ENCODE data around the gene SLU7.

Gene SLU7

GRCh38 chr5:160367261-160367660 is 51.6 kb downstream of the SLU7 start:
- FAIRE-seq = no peak
- DNase-seq (ENCODE audit: low spot score) = no peak

- DNase-seq (ENCODE audit: low spot score) (no peak), FAIRE-seq (no peak)
Observed at GRCh38 chr5:160366230-160366629, 52.7 kb downstream of the SLU7 start.

DNA sequence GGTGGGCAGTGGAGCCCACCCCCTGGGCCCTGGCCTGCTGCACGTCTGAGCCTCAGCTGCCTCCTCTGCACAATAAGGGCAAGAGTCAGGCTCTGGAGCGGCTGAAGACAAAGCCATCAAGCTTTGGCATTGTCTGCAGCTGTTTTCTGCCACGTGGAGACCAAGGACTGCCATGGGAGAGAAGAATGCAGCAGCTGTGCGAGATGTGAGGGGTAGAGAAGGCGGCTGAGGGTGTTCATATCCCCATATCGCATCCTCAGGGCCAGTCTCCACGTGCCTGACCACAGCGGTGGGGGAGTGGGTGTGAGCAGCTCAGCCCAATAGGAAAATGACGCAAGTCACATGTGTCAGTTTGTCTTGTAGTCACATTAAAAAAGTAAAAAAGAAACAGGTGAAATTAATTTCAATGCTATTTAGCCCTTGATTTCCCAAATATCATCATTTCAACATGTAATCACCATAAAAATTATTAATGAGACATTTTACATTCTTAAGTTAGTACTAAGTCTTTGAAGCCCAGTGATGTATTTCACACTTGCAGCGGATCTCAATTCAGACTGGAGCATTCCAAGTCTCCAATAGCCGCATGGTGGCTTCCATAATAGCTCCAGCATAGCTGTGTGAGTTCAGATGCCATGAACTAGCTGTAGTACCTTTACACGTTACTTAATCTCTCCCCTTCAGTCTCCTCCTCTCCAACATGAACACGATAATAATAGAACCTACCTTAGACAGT is 55.1 kb downstream of the SLU7 start:
- no peak for FAIRE-seq

DNA sequence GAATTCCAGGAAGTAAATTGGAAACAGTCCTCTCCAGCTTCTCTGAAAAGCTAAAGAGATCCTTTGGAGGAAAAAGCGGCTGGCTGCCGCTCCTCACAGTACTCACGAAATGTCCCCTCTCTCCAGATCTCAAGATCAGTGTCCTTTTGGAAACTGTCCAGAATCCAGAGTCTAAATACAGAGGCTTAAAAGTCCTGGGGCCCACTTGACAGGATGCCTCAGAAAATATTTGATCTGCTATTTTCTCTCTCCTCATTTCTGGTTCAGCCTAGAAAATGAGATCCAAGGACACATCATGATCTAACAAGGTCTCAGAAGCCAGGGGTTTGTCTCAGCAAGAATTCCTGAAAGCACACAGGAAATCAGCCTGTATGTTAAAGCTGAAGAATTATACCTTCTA is 55.7 kb downstream of the SLU7 start:
- FAIRE-seq = no peak
- DNase-seq (ENCODE audit: low spot score) = no peak

More for the DNA sequence above, 55.1 kb downstream of the SLU7 start:
- no peak for DNase-seq (ENCODE audit: low spot score)

DNA sequence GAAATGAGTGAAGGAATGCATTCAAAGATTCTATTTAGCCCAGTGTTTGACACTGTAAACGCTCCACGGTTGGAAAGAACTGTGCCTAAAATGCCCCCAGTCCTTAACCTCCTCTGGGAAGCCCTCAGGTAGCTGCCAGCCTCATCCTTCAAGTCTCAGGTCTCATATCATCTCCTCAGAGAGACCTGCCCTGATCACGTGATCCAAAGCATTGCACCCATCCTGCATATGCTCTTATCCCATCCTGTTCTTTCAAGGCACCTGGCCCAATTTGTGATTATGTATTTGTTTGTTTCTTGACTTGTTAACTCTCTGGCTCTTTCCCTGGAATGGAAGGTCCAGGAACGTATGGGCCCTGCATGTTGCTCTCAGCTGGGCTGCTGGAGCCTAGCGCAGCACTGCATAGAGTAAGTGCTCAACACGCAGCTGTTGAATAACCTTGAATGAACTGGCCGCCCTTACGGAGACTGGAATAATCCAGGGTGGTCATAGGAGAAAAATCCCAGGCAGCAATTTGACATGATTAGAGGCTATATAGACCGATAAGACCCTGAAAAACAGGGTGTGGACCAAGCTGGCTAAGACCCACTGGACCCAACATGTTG is 57.2 kb downstream of the SLU7 start:
- DNase-seq (ENCODE audit: low spot score) (no peak), FAIRE-seq (no peak)

GRCh38 chr5:160360310-160360709 is 58.6 kb downstream of the SLU7 start:
- DNase-seq (ENCODE audit: low spot score) (no peak), FAIRE-seq (no peak)

- FAIRE-seq = no peak
- no peak for DNase-seq (ENCODE audit: low spot score)
Observed at GRCh38 chr5:160359816-160360215, 59.1 kb downstream of the SLU7 start.

- FAIRE-seq (no peak), DNase-seq (ENCODE audit: low spot score) (no peak)
Observed at GRCh38 chr5:160359242-160359641, 59.6 kb downstream of the SLU7 start.

- FAIRE-seq (no peak), DNase-seq (ENCODE audit: low spot score) (no peak)
Observed at GRCh38 chr5:160357861-160358411, 60.9 kb downstream of the SLU7 start.

DNA sequence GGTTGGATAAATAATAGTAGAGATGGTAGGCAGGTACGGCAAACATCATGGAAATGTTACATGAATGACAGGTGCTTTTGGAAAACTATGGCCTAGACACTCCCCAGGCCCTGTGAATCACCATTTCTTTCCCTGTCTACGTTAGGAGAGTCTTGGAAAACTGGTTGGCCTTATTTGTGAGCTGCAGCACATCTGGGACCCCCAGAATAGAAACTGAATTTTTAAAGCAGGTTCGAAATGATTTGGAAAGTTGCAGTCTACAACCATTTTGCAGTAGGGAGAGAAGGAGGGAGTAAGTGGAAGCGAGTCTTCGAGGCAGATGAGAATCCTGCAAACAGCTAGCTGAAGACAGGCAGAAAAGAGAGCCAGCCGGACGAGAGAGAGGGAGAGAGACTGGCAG is 61.5 kb downstream of the SLU7 start:
- FAIRE-seq (no peak), DNase-seq (ENCODE audit: low spot score) (no peak)

- DNase-seq (ENCODE audit: low spot score) (no peak), FAIRE-seq (no peak)
Observed at GRCh38 chr5:160356550-160357347, 62.1 kb downstream of the SLU7 start.

DNA sequence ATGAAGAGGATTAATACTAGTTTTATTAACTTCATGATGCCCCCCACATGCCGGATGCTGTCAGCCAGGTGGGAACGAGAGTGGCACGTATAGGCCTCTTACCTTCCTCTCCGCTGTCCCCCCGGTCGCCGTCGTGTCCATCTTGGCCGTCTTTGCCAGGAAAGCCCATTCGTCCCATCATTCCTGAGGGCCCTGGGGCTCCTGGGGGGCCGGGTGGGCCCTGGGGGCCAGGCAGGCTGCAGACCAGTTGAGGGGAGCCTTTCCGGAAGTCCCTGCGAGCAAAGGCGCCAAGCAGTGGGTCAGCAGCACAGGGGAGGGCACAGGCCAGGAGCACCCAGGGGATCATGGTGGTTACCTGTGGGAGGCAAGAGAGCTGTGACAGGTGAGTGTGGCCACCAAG is 64.2 kb downstream of the SLU7 start:
- no peak for DNase-seq (ENCODE audit: low spot score)
- FAIRE-seq = no peak

DNA sequence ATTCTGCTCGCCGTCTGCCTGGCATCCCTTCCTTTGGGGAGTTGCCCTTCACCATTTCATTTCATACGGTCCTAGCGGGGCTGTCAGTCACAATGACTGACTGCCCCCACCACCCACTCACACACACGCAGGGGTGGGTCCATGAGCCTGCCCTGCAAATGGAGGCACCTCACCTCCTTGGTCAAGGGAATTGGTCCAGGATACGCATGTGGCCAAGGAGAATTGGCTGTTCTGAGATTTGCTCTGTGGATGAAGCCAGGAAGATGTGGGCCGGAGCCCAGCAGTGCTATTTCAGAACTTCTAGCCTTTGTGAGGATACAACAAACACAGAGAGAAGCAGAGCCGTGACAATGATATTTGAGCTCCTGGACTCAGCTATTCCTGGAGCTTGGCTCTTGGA is 65.5 kb downstream of the SLU7 start:
- FAIRE-seq = no peak
- DNase-seq (ENCODE audit: low spot score) = no peak

- no peak for DNase-seq (ENCODE audit: low spot score)
- no peak for FAIRE-seq
Observed at GRCh38 chr5:160352308-160352707, 66.6 kb downstream of the SLU7 start.
